HFF-Myc (cell line): ENCODE measurements around the gene NUP50.

Experiments
- DNase-seq: peaks from one replicate; pipeline ENCODE4 v3.0.0-alpha.2; 2011; ENCODE audit warnings: low read depth; ENCODE audit errors: extremely low read depth
- H3K4me3 ChIP-seq: replicated peaks from 2 replicates; pipeline ENCODE4 v1.5.1; 2011; ENCODE audit warnings: low read depth, mild to moderate bottlenecking, control low read depth, low read length
- TF ChIP-seq, protein P1 (sequence below): IDR thresholded peaks from 2 replicates; pipeline ENCODE4 v1.5.1; 2012; ENCODE audit warnings: mild to moderate bottlenecking, low read depth, low read length, control low read depth; ENCODE audit errors: missing control alignments

NUP50 gene

DNA sequence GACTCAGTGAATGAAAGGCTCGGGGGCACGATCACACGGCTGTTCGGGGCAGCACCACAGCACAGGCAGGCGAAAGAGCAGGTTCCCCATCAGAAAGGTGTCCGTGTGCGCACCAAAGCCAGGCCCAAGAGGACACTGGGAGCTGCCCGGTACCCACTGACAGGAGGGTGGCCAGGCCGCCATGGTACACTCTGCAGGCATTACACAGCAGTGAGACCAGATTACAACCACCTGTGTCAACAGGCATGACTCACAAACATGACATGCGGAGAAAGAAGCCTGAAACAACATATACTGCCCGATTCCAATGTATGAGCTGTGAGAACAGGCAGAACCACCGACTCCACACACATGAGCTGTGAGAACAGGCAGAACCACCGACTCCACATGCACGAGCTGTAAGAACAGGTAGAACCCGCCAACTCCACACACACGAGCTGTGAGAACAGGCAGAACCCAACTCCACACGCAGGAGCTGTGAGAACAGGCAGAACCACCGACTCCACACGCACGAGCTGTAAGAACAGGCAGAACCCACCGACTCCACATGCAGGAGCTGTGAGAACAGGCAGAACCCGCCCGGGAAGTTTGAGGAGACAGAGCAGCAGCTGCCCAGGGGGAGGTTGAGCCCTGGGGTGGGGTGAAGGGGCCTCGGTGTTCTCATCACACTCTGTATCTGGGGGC, 44.4 kb downstream of the NUP50 start:
- DNase-seq = peak; percentile 66
- TF ChIP-seq, protein P1, sequence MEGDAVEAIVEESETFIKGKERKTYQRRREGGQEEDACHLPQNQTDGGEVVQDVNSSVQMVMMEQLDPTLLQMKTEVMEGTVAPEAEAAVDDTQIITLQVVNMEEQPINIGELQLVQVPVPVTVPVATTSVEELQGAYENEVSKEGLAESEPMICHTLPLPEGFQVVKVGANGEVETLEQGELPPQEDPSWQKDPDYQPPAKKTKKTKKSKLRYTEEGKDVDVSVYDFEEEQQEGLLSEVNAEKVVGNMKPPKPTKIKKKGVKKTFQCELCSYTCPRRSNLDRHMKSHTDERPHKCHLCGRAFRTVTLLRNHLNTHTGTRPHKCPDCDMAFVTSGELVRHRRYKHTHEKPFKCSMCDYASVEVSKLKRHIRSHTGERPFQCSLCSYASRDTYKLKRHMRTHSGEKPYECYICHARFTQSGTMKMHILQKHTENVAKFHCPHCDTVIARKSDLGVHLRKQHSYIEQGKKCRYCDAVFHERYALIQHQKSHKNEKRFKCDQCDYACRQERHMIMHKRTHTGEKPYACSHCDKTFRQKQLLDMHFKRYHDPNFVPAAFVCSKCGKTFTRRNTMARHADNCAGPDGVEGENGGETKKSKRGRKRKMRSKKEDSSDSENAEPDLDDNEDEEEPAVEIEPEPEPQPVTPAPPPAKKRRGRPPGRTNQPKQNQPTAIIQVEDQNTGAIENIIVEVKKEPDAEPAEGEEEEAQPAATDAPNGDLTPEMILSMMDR = no peak
- H3K4me3 ChIP-seq = no peak overlapping the region

DNA sequence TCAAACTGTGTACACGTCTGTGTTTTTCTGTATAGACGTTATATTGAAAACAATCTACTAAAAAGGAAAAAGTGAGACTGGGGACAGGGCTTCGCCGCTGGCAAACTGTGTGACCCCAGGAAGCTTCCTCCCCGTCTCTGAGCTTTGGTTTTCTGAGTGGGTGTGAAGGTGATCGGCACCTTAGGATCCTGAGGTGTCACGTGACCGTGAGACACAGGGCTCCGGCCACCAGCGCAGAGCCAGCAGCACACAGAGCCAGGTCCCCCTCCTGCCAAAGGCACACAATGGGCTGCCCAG, 44.9 kb downstream of the NUP50 start:
- TF ChIP-seq, protein P1 = no peak
- DNase-seq = no peak
- no peak overlapping the region for H3K4me3 ChIP-seq

DNA sequence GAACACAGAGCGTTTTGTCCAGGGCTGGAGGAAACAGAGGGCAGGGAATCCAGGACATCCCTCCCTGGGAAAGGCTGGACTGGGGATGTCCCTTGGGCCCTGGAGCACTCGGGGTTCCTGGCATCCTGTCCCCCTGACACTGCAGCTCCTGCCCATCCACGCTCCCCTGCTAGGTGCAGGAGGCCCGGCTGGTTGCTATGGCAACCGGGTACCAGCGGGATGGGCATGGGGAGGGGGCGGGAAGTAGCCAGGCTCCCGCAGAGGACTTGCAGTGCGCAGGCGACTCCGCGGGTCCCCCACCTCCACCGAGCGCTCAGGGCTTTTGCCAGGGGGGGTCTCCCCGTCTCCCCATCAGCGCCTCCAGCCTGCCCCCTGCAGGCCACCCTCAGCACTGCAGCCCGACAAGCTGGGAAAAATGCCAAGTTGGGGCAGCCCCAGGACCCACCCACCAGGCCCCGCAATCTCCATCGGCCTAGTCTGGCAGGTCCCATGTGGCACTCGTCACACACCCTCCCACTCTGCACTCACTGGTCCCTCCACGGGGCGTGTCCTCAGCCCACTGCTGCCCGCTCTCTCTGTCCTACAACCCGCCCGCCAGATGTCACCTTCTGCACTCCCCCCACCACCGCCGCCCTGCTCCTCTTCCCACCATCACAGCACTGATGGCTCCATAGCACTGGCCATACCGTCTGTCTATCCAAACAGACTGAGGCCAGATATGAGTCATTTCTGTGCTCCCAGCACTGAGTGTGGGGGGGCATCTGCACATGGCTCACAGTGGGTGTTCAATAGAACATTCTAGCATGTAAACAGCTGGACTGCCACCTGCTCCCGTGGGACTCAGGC, 45.5 kb downstream of the NUP50 start:
- H3K4me3 ChIP-seq = no peak overlapping the region
- DNase-seq = peak; percentile 77
- TF ChIP-seq, protein P1 = peak; percentile 83

DNA sequence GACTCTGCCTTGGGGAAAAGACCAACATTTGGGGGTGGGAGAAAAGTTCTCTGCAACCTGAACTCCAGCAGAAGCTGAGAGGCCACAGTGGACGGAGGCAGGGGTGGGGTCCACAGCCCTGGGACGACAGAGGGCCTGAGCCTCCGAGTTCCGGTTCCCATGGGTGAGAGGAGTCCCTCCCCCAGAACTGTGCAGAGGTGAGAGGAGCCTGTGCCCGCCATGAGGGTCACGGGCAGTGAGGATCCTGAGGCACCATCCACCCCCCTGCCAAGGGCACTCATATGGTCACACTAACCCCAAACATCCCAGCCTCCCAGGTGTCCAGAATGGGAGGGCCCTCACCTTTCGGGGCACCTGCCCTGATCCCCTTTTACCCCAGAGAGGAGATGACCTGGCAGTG, 46.4 kb downstream of the NUP50 start:
- no peak for DNase-seq
- H3K4me3 ChIP-seq = peak overlapping the region; percentile 49
- TF ChIP-seq, protein P1 = no peak

DNA sequence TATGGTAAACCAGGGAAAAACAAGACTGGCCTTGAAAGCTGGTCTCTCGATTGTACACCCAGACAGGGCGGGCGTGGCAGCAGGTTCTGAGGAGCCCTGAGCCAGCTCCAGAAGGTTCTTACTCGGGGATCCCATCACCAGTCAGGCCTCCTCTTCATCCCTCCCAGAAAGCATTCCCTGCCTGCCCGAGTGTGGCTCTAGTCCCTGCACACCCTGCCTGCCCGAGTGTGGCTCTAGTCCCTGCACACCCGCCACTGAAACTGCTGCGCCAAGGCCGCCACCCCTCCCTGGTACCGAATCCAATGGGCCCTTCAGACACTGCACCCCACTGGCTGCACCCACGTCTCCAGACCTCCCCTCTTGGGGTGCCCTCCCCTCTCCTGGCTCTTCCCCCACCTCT, 46.9 kb downstream of the NUP50 start:
- peak overlapping the region; percentile 49 for H3K4me3 ChIP-seq
- no peak for DNase-seq
- TF ChIP-seq, protein P1 = no peak

DNA sequence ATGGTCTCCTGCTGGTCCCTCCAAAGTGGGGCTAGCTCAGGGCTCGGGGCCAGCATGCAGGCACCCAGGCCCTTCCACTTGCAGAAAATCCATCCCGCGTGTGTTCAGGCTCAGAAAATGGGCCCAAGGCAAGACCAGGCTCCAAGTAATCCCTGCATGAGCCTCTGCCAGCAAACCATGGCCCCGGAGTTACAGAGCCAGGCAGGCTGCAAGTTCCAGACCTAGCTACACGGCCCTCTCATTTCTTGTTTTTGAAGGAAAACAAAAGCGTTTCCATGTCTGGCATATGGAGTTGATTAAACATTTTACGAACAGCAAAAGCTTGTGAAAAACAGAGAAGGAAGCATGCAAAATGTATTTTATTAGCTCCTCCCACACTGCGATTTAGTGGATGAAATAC, 47.3 kb downstream of the NUP50 start:
- H3K4me3 ChIP-seq = peak overlapping the region; percentile 49
- TF ChIP-seq, protein P1 = no peak
- peak; percentile 88 for DNase-seq
